ENCODE measurements around the gene PSMD4. TPM values are rescaled to one million over a fixed set of nuclear protein-coding genes. Genes with fewer than 3 reads are reported as not detected.

PSMD4 gene
- total RNA-seq, 1 experiment from 2014 or later: 207 TPM

DNA sequence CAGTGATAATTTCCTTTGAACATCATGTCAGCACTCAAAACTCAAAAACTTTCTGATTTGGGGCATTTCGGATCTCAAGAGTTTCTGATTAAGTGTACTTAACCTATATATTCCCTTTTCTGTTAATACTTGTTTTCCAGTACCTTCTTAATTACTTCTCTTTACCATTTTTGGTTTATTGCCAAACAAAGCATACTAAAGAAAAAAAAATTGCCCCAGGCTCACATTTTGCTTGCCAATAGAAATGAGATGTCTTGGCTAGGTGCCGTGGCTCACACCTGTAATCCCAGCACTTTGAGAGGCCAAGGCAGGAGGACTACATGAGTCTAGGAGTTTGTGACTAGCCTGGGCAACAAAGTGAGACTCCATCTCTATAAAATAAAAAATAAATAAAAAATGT, 4.8 kb downstream of the PSMD4 start:
- peaks cover 16% of the 10 kb centered on the region; the same call in 1 of the 2 replicates for H3K79me2 ChIP-seq (ENCODE audit: insufficient read depth, low read length)
- no peak overlapping the region for H3K18ac ChIP-seq (ENCODE audit: insufficient read length, low read depth, low read length)
- no peak overlapping the region for H2BK5ac ChIP-seq (ENCODE audit: insufficient read length, low read length)
- H3K79me1 ChIP-seq (ENCODE audit: insufficient read depth, low read depth, low read length, poor library complexity, severe bottlenecking): peaks cover 3% of the 10 kb centered on the region
- no peak overlapping the region for H2BK120ac ChIP-seq (ENCODE audit: low read depth, low read length, poor library complexity, severe bottlenecking)
- no peak overlapping the region for H2BK15ac ChIP-seq (ENCODE audit: low read depth, low read length)
- no peak overlapping the region for H2BK12ac ChIP-seq (ENCODE audit: insufficient read length, low read depth, low read length)
- H3K4me2 ChIP-seq (ENCODE audit: insufficient read depth, insufficient read length, low read length): no peak overlapping the region
- DNase-seq: no peak
- no peaks in the 10 kb centered on the region for H3K27me3 ChIP-seq (ENCODE audit: insufficient read depth, low read length)
- TF ChIP-seq, protein P1, sequence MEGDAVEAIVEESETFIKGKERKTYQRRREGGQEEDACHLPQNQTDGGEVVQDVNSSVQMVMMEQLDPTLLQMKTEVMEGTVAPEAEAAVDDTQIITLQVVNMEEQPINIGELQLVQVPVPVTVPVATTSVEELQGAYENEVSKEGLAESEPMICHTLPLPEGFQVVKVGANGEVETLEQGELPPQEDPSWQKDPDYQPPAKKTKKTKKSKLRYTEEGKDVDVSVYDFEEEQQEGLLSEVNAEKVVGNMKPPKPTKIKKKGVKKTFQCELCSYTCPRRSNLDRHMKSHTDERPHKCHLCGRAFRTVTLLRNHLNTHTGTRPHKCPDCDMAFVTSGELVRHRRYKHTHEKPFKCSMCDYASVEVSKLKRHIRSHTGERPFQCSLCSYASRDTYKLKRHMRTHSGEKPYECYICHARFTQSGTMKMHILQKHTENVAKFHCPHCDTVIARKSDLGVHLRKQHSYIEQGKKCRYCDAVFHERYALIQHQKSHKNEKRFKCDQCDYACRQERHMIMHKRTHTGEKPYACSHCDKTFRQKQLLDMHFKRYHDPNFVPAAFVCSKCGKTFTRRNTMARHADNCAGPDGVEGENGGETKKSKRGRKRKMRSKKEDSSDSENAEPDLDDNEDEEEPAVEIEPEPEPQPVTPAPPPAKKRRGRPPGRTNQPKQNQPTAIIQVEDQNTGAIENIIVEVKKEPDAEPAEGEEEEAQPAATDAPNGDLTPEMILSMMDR (conservative IDR thresholded peaks at IDR 0.05): no peak
- Mint-ChIP-seq H3K36me3 (ENCODE audit: insufficient read depth in 1 of 3, low read depth in 3 of 3) (peaks cover 24 to 27% (median 24%) of the 10 kb centered on the region in 3 experiments), H3K4me1 (peaks cover 13% of the 10 kb centered on the region in 2 experiments), H3K4me3 (no peak overlapping the region), H3K9me3 (no peaks in the 10 kb centered on the region), H3K27ac (no peak overlapping the region), H3K27me3 (ENCODE audit: low read depth) (peaks cover 2% of the 10 kb centered on the region; the same call in 1 of the 2 replicates)
- H3K4me1 ChIP-seq (ENCODE audit: insufficient read depth, low read length): no peaks in the 10 kb centered on the region
- no peak overlapping the region for H4K91ac ChIP-seq (ENCODE audit: insufficient read length, low read depth, low read length)
- no peak overlapping the region for H2BK20ac ChIP-seq (ENCODE audit: low read depth, low read length, poor library complexity, severe bottlenecking)
- no peaks in the 10 kb centered on the region for H4K20me1 ChIP-seq (ENCODE audit: control insufficient read depth, insufficient read depth, insufficient read length)
- no CpG with 5 or more reads among the region's 2 CpGs for WGBS (ENCODE audit: extremely low coverage, insufficient read length, low lambda C conversion rate)
- no peak overlapping the region for H3K9ac ChIP-seq (ENCODE audit: extremely low read depth, insufficient read length, low read length)
- no peak overlapping the region for H3K4ac ChIP-seq (ENCODE audit: low read depth, low read length)
- no peak overlapping the region for H2AK5ac ChIP-seq (ENCODE audit: insufficient read length, low read length)
- H3K56ac ChIP-seq (ENCODE audit: insufficient read length, low read depth, low read length): no peak overlapping the region
- no peak overlapping the region for H3K27ac ChIP-seq (ENCODE audit: insufficient read length, low read depth, low read length)
- no peak overlapping the region for H3K14ac ChIP-seq (ENCODE audit: insufficient read depth, low read length)
- H2AFZ ChIP-seq (ENCODE audit: low read length): no peak overlapping the region
- no peak overlapping the region for H4K5ac ChIP-seq (ENCODE audit: insufficient read length, low read depth, low read length)
- no peak overlapping the region for H3T11ph ChIP-seq (ENCODE audit: low read length)
- no peaks in the 10 kb centered on the region for H3K9me3 ChIP-seq (ENCODE audit: control insufficient read depth, low read depth, low read length)
- H3K23ac ChIP-seq (ENCODE audit: insufficient read length, low read depth, low read length): no peak overlapping the region
- H4K8ac ChIP-seq (replicated peaks; ENCODE audit: insufficient read length, low read depth, low read length): no peak overlapping the region
- H3K23me2 ChIP-seq (ENCODE audit: insufficient read length, low read depth, low read length, poor library complexity, severe bottlenecking): no peaks in the 10 kb centered on the region

Data from H9 (cell line).